HepG2 (cell line): ENCODE data around the gene GRK5.

Experiments
- CTCF ChIP-seq: sonication (generic); formaldehyde crosslinking; IDR thresholded peaks from 2 replicates; pipeline ENCODE4 v1.5.0; 2020; ENCODE audit warnings: mild to moderate bottlenecking, missing genetic modification reagents, moderate library complexity
- MTA1 ChIP-seq: sonication (generic); formaldehyde crosslinking; IDR thresholded peaks from 2 replicates; pipeline ENCODE4 v1.4.0; 2020; ENCODE audit warnings: missing genetic modification reagents, mild to moderate bottlenecking, borderline replicate concordance
- MTF1 ChIP-seq: sonication (generic); formaldehyde crosslinking; IDR thresholded peaks from 2 replicates; pipeline ENCODE4 v1.5.0; 2020; ENCODE audit warnings: missing genetic modification reagents
- MYNN ChIP-seq: sonication (generic); formaldehyde crosslinking; IDR thresholded peaks from 2 replicates; pipeline ENCODE4 v1.4.0; 2020; ENCODE audit warnings: mild to moderate bottlenecking, low read depth, missing genetic modification reagents

GRCh38 chr10:119316729-119317097, 109.3 kb downstream of the GRK5 start:
- no peak for TF ChIP-seq MYNN (CRISPR knock-in tag)
- TF ChIP-seq MTF1 (CRISPR knock-in tag) = no peak
- TF ChIP-seq MTA1 (CRISPR knock-in tag) = no peak
- no peak for TF ChIP-seq CTCF
